ENCODE results near the gene FHOD1.

FHOD1 gene

GRCh38 chr16:67206838-67207248 lies 40.4 kb downstream of the FHOD1 start:
- no peak for DNase-seq

DNA sequence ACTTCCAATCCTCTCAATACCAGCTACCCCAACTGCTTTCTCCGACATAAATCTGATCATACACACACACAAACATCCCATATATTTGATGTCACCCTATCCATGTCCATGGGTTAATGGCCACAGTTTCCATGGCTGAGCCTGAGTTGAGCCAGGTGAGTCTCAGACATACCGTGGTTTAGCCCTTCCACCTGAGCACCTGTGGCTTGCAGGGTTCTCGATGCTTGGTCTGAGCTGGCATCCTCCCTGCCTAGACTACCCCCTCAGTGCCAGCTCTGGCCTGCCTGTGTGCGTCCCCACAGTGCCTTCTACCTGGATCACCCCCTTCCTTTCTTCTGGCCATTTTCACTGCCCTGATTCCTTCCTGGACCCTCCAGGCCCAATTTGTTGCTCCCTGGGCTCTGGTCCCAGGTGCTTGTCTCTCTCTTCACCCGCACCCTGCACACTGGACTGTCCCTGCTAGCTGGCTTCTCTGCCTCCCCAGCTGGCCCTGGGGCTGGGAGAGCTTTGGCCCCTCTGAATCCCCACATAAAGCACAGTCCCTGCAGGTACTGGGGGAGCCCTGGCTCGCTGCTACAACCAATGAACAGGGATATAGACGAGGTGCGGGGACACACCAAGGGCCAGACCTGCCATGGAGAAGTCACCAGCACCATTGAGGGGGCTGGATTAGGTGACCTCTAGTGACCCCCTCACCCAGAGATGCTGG lies 41.0 kb downstream of the FHOD1 start:
- DNase-seq: no peak

DNA sequence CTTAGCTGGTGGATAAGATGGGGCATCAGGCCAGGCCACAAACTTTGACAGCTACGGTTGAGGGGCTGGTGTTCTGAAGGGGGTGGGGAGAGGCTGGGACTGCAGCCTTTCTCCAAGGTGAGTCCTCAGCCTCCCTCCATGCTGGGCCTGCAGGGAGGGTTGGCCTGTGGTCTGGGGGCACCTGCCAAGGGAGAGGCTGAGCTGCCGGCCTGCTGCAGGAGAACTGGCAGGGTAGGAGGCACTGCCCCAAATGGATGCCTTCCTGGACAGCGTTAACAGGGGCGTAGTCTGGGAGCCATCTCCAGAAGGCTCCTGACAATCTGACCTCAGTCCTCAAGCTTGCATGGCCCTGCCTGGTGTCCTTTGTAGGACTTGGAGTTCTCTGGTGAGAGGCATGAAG lies 43.2 kb downstream of the FHOD1 start:
- DNase-seq: no peak

GRCh38 chr16:67202956-67203493 lies 44.3 kb downstream of the FHOD1 start:
- DNase-seq: no peak

- no peak for DNase-seq
These were observed 44.9 kb downstream of the FHOD1 start for GRCh38 chr16:67202426-67202825.

GRCh38 chr16:67201411-67202345 lies 45.6 kb downstream of the FHOD1 start:
- no peak for DNase-seq

- DNase-seq: no peak
These were observed 46.8 kb downstream of the FHOD1 start for GRCh38 chr16:67200491-67200890.

- no peak for DNase-seq
These were observed 47.5 kb downstream of the FHOD1 start for GRCh38 chr16:67199808-67200198.

- no peak for DNase-seq
These were observed 48.1 kb downstream of the FHOD1 start, which contains the start of gene ELMO3 for GRCh38 chr16:67199011-67199807. Gene ELMO3 (plus strand): TSS chr16:67199131. CDS start chr16:67199327, 196 bp downstream.

- peak; percentile 65 to 68 for DNase-seq
These were observed 49.0 kb downstream of the FHOD1 start for GRCh38 chr16:67198238-67198734.

DNA sequence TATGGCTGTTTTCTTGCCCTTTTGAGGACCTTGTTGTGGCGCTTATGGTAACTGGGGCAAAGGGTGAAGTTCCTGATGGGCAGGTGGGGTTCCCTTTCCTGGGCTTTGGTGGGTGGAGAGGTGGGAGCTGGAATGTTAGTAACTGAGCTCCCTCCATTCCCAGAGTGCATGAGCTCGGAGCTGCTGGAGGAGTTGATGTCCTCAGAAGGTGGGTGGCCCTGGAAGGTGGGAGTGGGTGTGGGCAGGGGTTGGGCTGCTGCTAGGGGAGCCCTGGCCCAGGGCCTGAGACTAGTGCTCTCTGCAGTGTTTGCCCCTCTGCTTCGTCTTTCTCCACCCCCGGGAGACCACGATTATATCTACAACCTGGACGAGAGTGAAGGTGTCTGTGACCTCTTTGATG lies 49.6 kb downstream of the FHOD1 start:
- DNase-seq: no peak

- DNase-seq: no peak
These were observed 50.4 kb downstream of the FHOD1 start for GRCh38 chr16:67196881-67197280.

- no peak for DNase-seq
These were observed 51.6 kb downstream of the FHOD1 start for GRCh38 chr16:67195676-67196075.

DNA sequence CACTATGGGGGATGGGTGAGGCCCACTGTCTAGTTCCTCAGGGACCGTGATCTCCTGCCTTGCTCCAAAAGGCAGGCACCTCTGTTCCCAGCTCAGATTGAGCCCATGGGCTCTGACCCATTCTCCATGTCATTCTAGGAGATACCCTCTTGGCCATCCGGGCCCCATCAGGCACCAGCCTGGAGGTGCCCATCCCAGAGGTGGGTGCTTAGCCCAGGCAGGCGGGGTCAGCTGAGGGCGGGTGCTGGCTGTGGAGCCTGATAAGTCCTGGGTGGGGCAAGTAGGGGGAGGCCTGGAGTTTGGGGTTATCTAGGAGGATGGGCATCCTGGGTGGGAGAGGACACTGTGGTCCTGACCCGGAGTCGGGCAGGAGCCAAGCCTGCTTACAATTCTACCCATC lies 53.0 kb downstream of the FHOD1 start:
- no peak for DNase-seq

DNA sequence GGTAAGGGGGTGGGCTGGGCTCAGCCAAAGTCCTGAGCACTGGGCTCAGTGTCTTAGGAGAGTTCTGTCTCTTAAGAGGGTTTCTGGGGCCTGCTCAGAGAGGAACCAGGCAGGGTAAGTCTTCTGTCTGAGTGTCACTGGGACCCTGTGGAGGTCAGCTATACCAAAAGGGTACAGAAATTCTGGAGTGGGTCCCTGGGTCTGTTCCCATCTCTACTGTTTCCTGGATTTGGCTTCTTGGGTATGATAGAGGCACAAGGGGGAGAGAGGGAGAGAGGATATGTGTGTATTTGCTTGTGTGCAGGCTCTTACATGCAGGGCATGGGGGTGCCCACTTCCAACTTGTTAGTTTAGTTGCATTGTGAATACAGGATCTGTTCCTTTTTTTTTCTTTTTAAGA lies 53.7 kb downstream of the FHOD1 start:
- DNase-seq: no peak

- DNase-seq: no peak
These were observed 54.4 kb downstream of the FHOD1 start for GRCh38 chr16:67192781-67193361.

GRCh38 chr16:67191995-67192681 lies 55.1 kb downstream of the FHOD1 start, which contains the start of gene E2F4:
Gene E2F4 (plus strand): TSS chr16:67192155. CDS start chr16:67192228, 73 bp downstream.
- DNase-seq: peak; percentile 93 to 96

GRCh38 chr16:67191411-67191994 lies 55.8 kb downstream of the FHOD1 start:
- DNase-seq: no peak

DNA sequence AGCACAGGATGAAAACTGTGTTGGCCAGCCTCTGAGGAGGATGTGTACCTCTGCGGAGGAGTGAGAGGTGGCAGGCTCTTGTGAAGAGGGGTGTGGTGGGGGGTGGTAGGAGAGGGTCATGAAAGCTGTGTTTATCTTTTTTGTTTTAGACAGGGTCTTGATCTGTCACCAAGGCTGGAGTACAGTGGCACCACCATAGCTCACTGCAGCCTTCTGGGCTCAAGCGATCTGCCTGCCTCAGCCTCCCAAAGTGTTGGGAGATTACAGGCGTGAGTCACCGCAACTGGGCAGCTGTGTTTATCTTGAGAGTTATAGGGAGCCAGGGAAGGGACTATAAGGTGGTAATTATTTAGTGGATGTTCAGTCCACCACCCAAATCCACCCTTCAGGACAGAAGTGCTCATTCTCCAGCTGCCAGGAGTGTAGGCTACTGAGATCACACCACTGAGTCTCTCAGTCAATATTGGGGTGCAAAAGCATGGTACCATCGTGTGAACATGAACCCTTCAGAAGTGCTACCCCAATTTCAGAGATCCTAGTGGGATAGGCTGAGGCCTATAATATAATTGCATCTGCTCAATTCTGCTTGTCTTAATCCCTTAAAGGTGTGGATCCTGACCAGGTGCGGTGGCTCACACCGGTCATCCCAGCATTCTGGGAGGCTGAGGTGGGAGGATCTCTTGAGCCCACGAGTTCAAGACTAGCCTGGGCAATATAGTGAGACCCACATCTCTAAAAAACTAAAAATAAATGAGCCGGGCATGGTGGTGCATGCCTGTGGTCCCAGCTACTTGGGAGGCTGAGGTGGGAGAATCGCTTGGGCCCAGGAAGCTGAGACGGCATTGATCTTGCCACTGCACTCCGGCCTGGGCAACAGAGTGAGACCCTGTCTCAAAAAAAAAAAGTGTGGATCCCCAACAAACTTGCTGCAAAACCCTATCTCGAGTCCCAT lies 56.6 kb downstream of the FHOD1 start:
- no peak for DNase-seq

DNA sequence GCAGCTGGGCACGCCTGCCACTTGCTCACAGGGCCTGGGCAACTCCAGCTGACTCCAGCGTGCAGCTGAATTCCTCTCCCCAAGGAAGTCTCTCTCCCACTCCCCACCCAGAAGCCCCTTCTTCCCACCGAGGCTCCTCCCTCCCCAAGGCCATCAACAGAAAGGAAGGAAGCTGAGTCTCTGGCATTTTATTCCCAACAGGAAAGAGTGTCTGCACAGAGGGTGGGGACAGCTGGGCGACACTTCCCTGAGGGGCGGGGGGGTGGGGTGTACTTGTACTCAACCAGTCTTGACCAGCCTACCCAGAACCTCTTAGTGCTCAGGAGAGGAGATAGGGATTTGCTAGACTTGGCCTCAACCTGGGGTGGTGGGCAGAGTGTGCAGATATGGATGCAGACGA lies 57.2 kb downstream of the FHOD1 start, which contains the start of gene EXOC3L1:
EXOC3L1 (minus strand) TSS at position 96 of the 400 bp plus-strand sequence. CDS start 460 bp downstream, outside the sequence.
- DNase-seq: no peak

Measured in inflammatory macrophage (primary cell).